ENCODE results near the gene MGAT5. TPM values are rescaled to one million over a fixed set of nuclear protein-coding genes. Genes with fewer than 3 reads are reported as not detected.

Gene MGAT5
- total RNA-seq, 2 experiments from 2014 or later, result 44.5 to 44.9 TPM

GRCh38 chr2:134362152-134362668, 108.3 kb downstream of the MGAT5 start:
- H3K27ac Mint-ChIP-seq, result no peak overlapping the region
- H3K9me3 Mint-ChIP-seq, result no peaks in the 10 kb centered on the region
- peaks cover 7% of the 10 kb centered on the region for H3K36me3 Mint-ChIP-seq (ENCODE audit: low read depth)
- H3K4me3 Mint-ChIP-seq, result no peak overlapping the region
- DNase-seq, result no peak
- ChIA-PET CTCF (no interaction called here), POLR2A (interaction anchor here (1.1 kb wide), 1 partner anchor 15 kb away, joined by 3 read pairs; no protein-coding TSS in a partner anchor)
- H3K4me1 Mint-ChIP-seq, result no peaks in the 10 kb centered on the region
- no peaks in the 10 kb centered on the region for H3K27me3 Mint-ChIP-seq

GRCh38 chr2:134362740-134363139, 108.9 kb downstream of the MGAT5 start:
- no peak for DNase-seq
- H3K36me3 Mint-ChIP-seq (ENCODE audit: low read depth), result peaks cover 7% of the 10 kb centered on the region
- H3K4me1 Mint-ChIP-seq, result no peaks in the 10 kb centered on the region
- ChIA-PET CTCF (no interaction called here), POLR2A (interaction anchor here (1.1 kb wide), 1 partner anchor 15 kb away, joined by 3 read pairs; no protein-coding TSS in a partner anchor)
- H3K27ac Mint-ChIP-seq, result no peak overlapping the region
- no peak overlapping the region for H3K4me3 Mint-ChIP-seq
- no peaks in the 10 kb centered on the region for H3K9me3 Mint-ChIP-seq
- no peaks in the 10 kb centered on the region for H3K27me3 Mint-ChIP-seq

- CTCF ChIA-PET, result no interaction called here
- H3K36me3 Mint-ChIP-seq (ENCODE audit: low read depth), result peaks cover 10% of the 10 kb centered on the region
Measured at GRCh38 chr2:134365356-134365755, 111.5 kb downstream of the MGAT5 start.

GRCh38 chr2:134366359-134366758, 112.5 kb downstream of the MGAT5 start:
- POLR2A ChIA-PET, result no interaction called here
- peaks cover 10% of the 10 kb centered on the region for H3K36me3 Mint-ChIP-seq (ENCODE audit: low read depth)
- H3K27ac Mint-ChIP-seq, result no peak overlapping the region
- H3K4me3 Mint-ChIP-seq, result no peak overlapping the region
- H3K4me1 Mint-ChIP-seq, result peaks cover 5% of the 10 kb centered on the region
- no peaks in the 10 kb centered on the region for H3K27me3 Mint-ChIP-seq
- H3K9me3 Mint-ChIP-seq, result no peaks in the 10 kb centered on the region
- CTCF ChIA-PET, result no interaction called here
- DNase-seq, result no peak

More at GRCh38 chr2:134365356-134365755, 111.5 kb downstream of the MGAT5 start:
- H3K27ac Mint-ChIP-seq, result no peak overlapping the region
- H3K27me3 Mint-ChIP-seq, result no peaks in the 10 kb centered on the region
- POLR2A ChIA-PET, result no interaction called here
- peaks cover 5% of the 10 kb centered on the region for H3K4me1 Mint-ChIP-seq
- H3K4me3 Mint-ChIP-seq, result no peak overlapping the region
- H3K9me3 Mint-ChIP-seq, result no peaks in the 10 kb centered on the region
- no peak for DNase-seq

- Mint-ChIP-seq H3K27ac (no peak overlapping the region), H3K4me3 (no peak overlapping the region), H3K36me3 (ENCODE audit: low read depth) (peaks cover 10% of the 10 kb centered on the region), H3K4me1 (peaks cover 5% of the 10 kb centered on the region), H3K27me3 (no peaks in the 10 kb centered on the region), H3K9me3 (no peaks in the 10 kb centered on the region)
- ChIA-PET CTCF (no interaction called here), POLR2A (no interaction called here)
- DNase-seq, result no peak
Measured at GRCh38 chr2:134367213-134367612, 113.3 kb downstream of the MGAT5 start.

- no peak for DNase-seq
- H3K36me3 Mint-ChIP-seq (ENCODE audit: low read depth), result peaks cover 10% of the 10 kb centered on the region
- no peaks in the 10 kb centered on the region for H3K27me3 Mint-ChIP-seq
- H3K4me3 Mint-ChIP-seq, result no peak overlapping the region
- peaks cover 5% of the 10 kb centered on the region for H3K4me1 Mint-ChIP-seq
- ChIA-PET POLR2A (no interaction called here), CTCF (interaction anchor here (0.6 kb wide), 1 partner anchor 258 kb away, joined by 3 read pairs; no protein-coding TSS in a partner anchor)
- H3K27ac Mint-ChIP-seq, result no peak overlapping the region
- H3K9me3 Mint-ChIP-seq, result no peaks in the 10 kb centered on the region
Measured at GRCh38 chr2:134368009-134368817, 114.3 kb downstream of the MGAT5 start.

GRCh38 chr2:134369220-134369902, 115.5 kb downstream of the MGAT5 start:
- Mint-ChIP-seq H3K27ac (no peak overlapping the region), H3K27me3 (no peaks in the 10 kb centered on the region), H3K4me3 (no peak overlapping the region), H3K36me3 (ENCODE audit: low read depth) (peaks cover 6% of the 10 kb centered on the region), H3K4me1 (peaks cover 5% of the 10 kb centered on the region), H3K9me3 (no peaks in the 10 kb centered on the region)
- CTCF ChIA-PET, result no interaction called here
- DNase-seq, result no peak
- POLR2A ChIA-PET, result no interaction called here

GRCh38 chr2:134370655-134371445, 117.0 kb downstream of the MGAT5 start:
- no peak overlapping the region for H3K27ac Mint-ChIP-seq
- H3K27me3 Mint-ChIP-seq, result no peaks in the 10 kb centered on the region
- no peak for DNase-seq
- ChIA-PET CTCF (interaction anchor here (0.6 to 0.7 kb wide), 2 partner anchors 265 to 555 kb away, joined by 3 to 5 read pairs; no protein-coding TSS in a partner anchor), POLR2A (no interaction called here)
- H3K4me3 Mint-ChIP-seq, result no peak overlapping the region
- H3K4me1 Mint-ChIP-seq, result peaks cover 5% of the 10 kb centered on the region
- no peaks in the 10 kb centered on the region for H3K9me3 Mint-ChIP-seq
- H3K36me3 Mint-ChIP-seq (ENCODE audit: low read depth), result peaks cover 6% of the 10 kb centered on the region

- POLR2A ChIA-PET, result no interaction called here
- H3K4me3 Mint-ChIP-seq, result no peak overlapping the region
- no peaks in the 10 kb centered on the region for H3K27me3 Mint-ChIP-seq
- peaks cover 5% of the 10 kb centered on the region for H3K4me1 Mint-ChIP-seq
- H3K36me3 Mint-ChIP-seq (ENCODE audit: low read depth), result peaks cover 9% of the 10 kb centered on the region
- H3K9me3 Mint-ChIP-seq, result no peaks in the 10 kb centered on the region
- CTCF ChIA-PET, result interaction anchor here (0.8 kb wide), 1 partner anchor 79 kb away, joined by 3 read pairs; no protein-coding TSS in a partner anchor
- H3K27ac Mint-ChIP-seq, result no peak overlapping the region
- no peak for DNase-seq
Measured at GRCh38 chr2:134372141-134372540, 118.3 kb downstream of the MGAT5 start.

GRCh38 chr2:134372611-134373131, 118.8 kb downstream of the MGAT5 start:
- Mint-ChIP-seq H3K36me3 (ENCODE audit: low read depth) (peaks cover 14% of the 10 kb centered on the region), H3K4me3 (no peak overlapping the region), H3K27ac (no peak overlapping the region), H3K4me1 (peaks cover 5% of the 10 kb centered on the region), H3K9me3 (no peaks in the 10 kb centered on the region), H3K27me3 (no peaks in the 10 kb centered on the region)
- ChIA-PET POLR2A (no interaction called here), CTCF (interaction anchor here (0.8 kb wide), 1 partner anchor 79 kb away, joined by 3 read pairs; no protein-coding TSS in a partner anchor)
- DNase-seq, result no peak

- H3K9me3 Mint-ChIP-seq, result no peaks in the 10 kb centered on the region
- H3K27ac Mint-ChIP-seq, result no peak overlapping the region
- H3K36me3 Mint-ChIP-seq (ENCODE audit: low read depth), result peaks cover 10% of the 10 kb centered on the region
- ChIA-PET POLR2A (no interaction called here), CTCF (interaction anchor here (1.3 kb wide), 1 partner anchor 36 kb away, joined by 4 read pairs; no protein-coding TSS in a partner anchor)
- DNase-seq, result no peak
- H3K4me1 Mint-ChIP-seq, result no peaks in the 10 kb centered on the region
- no peaks in the 10 kb centered on the region for H3K27me3 Mint-ChIP-seq
- no peak overlapping the region for H3K4me3 Mint-ChIP-seq
Measured at GRCh38 chr2:134375935-134376334, 122.1 kb downstream of the MGAT5 start.

GRCh38 chr2:134377730-134378129, 123.9 kb downstream of the MGAT5 start:
- Mint-ChIP-seq H3K27me3 (no peaks in the 10 kb centered on the region), H3K9me3 (no peaks in the 10 kb centered on the region), H3K36me3 (ENCODE audit: low read depth) (peaks cover 10% of the 10 kb centered on the region), H3K4me3 (no peak overlapping the region), H3K4me1 (no peaks in the 10 kb centered on the region), H3K27ac (no peak overlapping the region)
- DNase-seq, result no peak
- CTCF ChIA-PET, result interaction anchor here (0.5 kb wide), 1 partner anchor 83 kb away, joined by 3 read pairs; no protein-coding TSS in a partner anchor
- POLR2A ChIA-PET, result interaction anchor here (1.4 kb wide), 1 partner anchor 16 kb away, joined by 3 read pairs; no protein-coding TSS in a partner anchor

Data from activated CD4-positive, alpha-beta memory T cell treated with anti-CD3 and anti-CD28 coated beads, Interleukin-2, amount 10 ng/mL, durations not matched to agents 7 days and 5 days (primary cell).